GM18526 (cell line): Measurements from ENCODE around the gene OR2V2.

ENCODE experiments used
- POLR2A ChIP-seq: IDR thresholded peaks from 3 replicates; pipeline ENCODE4 v1.6.1; 2011; ENCODE audit not compliant: insufficient read length; ENCODE audit errors: extremely low read depth

The OR2V2 gene

DNA sequence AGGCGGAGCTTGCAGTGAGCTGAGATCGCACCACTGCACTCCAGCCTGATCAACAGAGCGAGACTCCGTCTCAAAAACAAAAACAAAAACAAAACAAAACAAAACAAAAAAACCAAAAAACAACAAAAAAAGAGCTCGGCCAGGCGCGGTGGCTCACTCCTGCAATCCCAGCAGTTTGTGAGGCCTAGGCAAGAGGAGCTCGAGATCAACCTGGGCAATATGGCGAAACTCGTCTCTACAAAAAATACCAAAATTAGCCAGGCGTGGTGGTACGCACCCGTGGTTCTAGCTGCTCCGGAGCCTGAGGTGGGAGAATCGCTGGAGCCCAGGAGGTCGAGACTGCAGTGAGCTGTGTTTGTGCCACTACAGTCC lies 37.4 kb downstream of the OR2V2 start:
- no peak for TF ChIP-seq POLR2A

- TF ChIP-seq POLR2A, result no peak
Observed at GRCh38 chr5:181185560-181185959, 38.2 kb downstream of the OR2V2 start.

DNA sequence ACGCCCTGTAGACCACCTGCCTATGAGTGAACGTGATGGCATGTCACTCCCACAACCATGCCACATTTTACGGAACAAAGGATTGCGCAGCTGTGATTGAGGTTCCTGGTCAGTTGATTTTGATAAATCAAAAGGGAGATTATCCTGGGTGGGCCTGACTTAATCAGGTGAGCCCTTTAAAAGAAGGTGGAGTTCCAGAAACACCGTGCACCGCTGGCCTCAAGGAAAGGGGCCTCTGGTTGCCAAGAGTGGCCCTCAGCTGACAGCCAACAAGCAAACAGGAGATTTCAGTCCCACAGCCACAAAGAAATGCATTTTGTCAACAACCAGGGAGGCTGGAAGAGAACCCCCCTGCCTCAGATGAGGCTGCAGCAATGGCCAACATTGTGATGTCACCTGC lies 38.6 kb downstream of the OR2V2 start:
- TF ChIP-seq POLR2A, result no peak

DNA sequence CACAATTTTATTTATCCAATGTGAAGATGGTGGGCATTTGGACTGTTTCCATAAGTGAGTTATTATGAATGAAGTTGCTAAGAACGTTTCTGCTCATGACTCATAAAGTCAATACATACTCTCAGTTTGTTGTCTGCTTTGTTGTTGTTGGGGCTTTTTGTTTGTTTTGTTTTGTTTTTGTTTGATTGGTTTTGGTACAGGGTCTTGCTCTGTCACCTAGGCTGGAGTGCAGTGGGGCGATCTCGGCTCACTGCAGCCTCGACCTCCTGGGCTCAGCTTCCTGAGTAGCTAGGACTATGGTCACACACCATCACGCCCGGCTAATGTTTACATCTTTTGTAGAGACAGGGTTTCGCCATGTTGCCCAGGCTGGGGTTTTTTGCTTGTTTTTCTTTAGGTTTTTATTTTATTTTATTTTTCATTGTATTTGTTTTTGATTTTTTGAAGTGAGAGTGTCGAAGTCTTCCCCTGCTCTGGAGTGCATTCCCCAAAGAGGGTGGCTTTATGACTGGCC lies 39.7 kb downstream of the OR2V2 start:
- no peak for TF ChIP-seq POLR2A

DNA sequence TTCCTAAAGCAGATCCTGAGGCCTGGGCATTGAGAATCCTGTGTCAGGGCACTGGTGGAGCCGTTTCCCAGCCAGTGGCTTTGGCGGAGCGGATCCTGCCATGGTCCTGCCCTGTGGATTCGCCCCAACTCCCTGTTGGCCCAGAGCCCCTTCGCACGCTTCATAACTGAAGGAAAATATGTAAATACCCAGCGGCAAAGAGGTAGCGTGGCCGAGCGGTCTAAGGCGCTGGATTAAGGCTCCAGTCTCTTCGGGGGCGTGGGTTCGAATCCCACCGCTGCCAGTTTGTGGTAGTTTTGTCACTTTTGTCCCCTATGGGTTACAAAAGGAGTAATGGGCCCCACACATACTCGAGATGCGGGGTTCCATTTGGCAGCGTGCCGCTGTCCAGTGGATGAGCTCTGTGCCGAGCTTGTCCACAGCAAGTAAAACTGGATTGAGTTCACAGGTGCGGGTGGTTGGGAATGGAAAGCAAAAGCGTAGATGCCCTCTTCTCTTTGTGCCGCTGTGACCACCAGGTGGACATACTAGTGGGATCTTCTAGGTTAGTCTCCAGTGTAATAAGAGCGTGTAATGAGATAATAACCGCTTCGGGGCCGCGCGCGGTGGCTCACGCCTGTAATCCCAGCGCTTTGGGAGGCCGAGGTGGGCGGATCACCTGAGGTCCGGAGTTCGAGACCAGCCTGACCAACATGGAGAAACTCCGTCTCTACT lies 40.3 kb downstream of the OR2V2 start:
- TF ChIP-seq POLR2A, result no peak

DNA sequence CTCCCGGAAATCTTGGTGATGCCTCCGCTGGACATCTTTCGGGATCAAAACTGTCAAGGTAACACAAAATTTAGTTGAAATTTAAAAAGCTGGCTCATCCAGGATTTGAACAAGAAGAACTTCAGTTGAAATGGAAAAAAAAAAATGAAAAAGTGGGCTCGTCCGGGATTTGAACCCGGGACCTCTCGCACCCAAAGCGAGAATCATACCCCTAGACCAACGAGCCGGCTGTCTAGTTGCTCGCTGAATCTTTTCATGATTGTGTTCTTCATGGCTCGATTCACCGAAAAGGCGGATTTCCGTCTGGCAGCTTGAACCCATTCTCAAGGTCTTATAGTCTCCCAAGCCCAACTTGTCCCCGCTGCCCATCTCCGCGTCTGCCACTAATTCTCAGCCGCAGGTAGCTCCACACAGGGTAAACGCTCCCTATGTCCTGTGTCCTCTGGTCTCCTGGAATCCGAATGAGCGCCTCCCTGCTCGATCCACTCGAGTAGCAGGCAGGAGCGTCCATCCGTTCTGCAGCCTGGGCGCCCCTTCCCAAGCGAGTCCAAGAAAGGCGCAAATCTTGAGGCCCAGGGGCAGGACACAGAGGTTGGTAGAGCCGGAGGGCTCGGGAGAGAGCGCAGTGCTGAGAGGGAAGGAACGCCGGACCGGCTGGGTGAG lies 41.4 kb downstream of the OR2V2 start:
- no peak for TF ChIP-seq POLR2A

DNA sequence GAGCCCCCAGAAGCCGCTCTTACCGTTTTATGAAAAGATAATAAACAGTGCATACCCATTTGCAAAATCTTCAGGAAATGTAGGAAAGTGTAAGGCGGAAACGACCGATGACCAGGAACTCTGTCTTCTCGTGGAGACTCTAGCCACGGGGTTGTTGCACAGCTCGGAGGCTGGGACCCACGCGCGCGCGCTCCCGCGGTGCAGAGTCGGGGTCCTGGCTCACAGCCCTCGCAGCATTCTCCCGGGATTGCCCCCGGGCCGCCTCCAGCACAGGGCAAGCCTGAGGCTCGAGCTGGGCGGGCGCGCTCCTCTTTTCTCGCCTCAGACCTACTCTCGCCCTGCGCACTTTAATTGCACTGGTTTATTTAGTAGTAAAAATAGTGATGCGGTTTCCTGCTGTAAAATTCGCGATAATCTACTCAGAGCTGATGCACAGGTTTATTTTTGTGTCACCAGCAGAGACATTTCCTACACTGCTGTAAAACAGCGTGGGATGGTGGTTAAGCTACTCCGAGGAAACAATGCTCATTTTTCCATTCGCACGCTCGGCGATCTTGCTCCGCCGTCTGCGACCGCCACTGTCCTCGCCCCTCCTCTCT lies 42.1 kb downstream of the OR2V2 start:
- TF ChIP-seq POLR2A, result no peak

- TF ChIP-seq POLR2A, result no peak
Observed at GRCh38 chr5:181189962-181190710, 42.8 kb downstream of the OR2V2 start.

- peak; percentile 23 for TF ChIP-seq POLR2A
Observed at GRCh38 chr5:181190711-181191525, 43.5 kb downstream of the OR2V2 start.

DNA sequence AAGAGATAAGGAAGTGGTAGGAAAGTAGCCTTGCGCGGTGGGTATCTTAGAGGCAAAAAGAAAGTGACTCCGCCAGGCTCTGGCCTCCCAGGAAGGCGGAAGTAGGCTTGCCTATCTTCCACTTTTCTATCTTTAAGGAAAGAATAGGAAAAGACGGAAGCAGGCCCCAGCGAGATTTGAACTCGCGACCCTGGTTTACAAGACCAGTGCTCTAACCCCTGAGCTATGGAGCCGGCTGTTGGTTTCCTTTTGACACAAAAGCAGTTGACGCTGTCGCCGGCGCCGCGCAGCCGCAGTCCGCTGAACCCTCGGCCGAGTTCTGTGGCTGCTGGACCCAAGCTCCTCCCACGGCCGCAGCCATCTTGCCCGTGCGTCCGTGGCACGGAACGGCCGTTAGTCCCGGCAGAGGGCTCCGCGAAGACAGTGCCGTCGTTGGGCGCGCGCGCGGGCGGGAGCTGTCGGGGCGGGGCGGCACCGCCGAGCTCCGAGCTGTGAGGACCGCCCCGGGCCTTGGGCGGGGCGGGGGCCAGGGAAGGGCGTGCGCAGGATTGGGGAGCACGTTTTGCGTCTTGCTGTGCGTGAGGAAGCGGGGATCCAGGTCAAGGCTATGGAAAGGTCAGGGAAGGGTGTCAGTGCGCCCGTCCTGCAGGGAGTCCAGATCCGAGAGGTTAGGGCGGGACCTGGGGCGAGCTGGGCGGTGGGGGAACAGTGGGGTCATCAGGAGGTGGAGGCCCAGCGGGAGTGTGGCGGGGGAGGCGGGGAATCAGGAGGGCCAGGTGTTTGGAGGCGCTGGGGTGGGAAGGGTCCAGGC lies 44.3 kb downstream of the OR2V2 start:
- TF ChIP-seq POLR2A, result peak; percentile 70

DNA sequence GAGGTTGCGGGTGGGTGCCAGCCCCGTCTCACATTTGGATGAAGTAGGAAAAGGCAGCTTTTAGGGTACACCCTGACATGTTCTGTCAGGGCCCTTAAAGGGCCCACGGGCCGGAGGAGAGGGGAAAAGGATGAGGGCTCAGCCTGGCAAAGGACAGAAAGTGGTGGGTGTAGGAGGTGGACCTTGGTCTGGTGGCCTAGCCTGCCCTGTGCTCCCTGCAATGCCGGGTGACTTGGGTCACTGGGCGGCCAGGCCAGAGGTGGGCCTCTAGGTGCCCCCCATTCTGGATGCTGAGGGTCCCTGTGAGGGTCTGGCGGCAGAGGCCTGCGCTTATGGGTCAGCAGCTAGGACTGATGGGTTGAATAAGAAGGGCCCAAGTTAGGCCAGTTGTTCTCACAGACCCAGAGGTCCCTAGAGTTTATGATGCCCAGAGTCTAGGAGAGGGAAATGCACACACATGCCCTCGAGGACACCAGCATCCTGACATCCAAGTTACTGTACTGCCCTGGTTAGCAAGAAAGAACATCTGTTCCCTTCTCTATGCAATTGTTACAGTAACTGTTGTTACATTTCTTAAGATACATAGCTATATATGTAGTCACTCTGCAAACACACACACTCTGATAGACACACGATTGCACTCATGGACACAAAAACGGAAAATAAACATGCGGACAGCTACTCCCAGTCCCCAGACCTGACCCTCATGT lies 45.1 kb downstream of the OR2V2 start:
- TF ChIP-seq POLR2A, result no peak

GRCh38 chr5:181193656-181194055 lies 46.3 kb downstream of the OR2V2 start:
- TF ChIP-seq POLR2A, result no peak

- no peak for TF ChIP-seq POLR2A
Observed at GRCh38 chr5:181194489-181195248, 47.3 kb downstream of the OR2V2 start.

GRCh38 chr5:181195249-181195761 lies 47.9 kb downstream of the OR2V2 start:
- no peak for TF ChIP-seq POLR2A
